DND-41 (cell line): Measurements from ENCODE around the gene TBC1D19.

Experiments
- ATAC-seq: fragments of 200-7000 bp; cut with Tn5 transposase; 3 replicates; pipeline ENCODE4 v1.9.1; 2021; ENCODE audit warnings: low read depth; ENCODE audit not compliant: insufficient read depth
- DNase-seq: peaks from one replicate; pipeline ENCODE4 v3.0.0-alpha.2; 2020
- H2AFZ ChIP-seq: 2 replicates; pipeline ENCODE4 v1.6.0; 2012; ENCODE audit warnings: low read depth, low read length
- H3K27ac ChIP-seq: 2 replicates; pipeline ENCODE4 v1.5.1; 2012; ENCODE audit warnings: low read length, inconsistent platforms
- H3K27me3 ChIP-seq: fragments of 200-600 bp; sonication (generic); 2 replicates; pipeline ENCODE4 v1.6.0; 2012; ENCODE audit warnings: low read length, mild to moderate bottlenecking, inconsistent platforms; ENCODE audit not compliant: insufficient read depth, poor library complexity
- H3K36me3 ChIP-seq: 2 replicates; pipeline ENCODE4 v1.5.1; 2012; ENCODE audit warnings: low read length, inconsistent platforms; ENCODE audit not compliant: insufficient read depth
- H3K4me1 ChIP-seq: 2 replicates; pipeline ENCODE4 v1.5.1; 2012; ENCODE audit warnings: mild to moderate bottlenecking, low read length; ENCODE audit not compliant: insufficient read depth
- H3K4me2 ChIP-seq: 2 replicates; pipeline ENCODE4 v1.6.0; 2012; ENCODE audit warnings: mild to moderate bottlenecking, moderate library complexity, low read length, inconsistent platforms; ENCODE audit not compliant: insufficient read depth
- H3K4me3 ChIP-seq, 2 experiments: fragments of 200-600 bp in 1 of 2; shearing (Covaris generic) in 1 of 2; 2 replicates each; pipeline ENCODE4 v1.5.1; 2012 to 2016; ENCODE audit warnings: inconsistent platforms in 2 of 2, low read length in 2 of 2, mild to moderate bottlenecking in 2 of 2, low read depth in 1 of 2, moderate library complexity in 1 of 2
- H3K79me2 ChIP-seq: 2 replicates; pipeline ENCODE4 v1.6.0; 2012; ENCODE audit warnings: low read length, inconsistent platforms; ENCODE audit not compliant: insufficient read depth
- H3K9ac ChIP-seq: 2 replicates; pipeline ENCODE4 v1.6.0; 2012; ENCODE audit warnings: low read depth, mild to moderate bottlenecking, inconsistent platforms, low read length, moderate library complexity
- H3K9me3 ChIP-seq: 2 replicates; pipeline ENCODE4 v1.5.1; 2012; ENCODE audit warnings: low read length, moderate library complexity, mild to moderate bottlenecking, inconsistent platforms; ENCODE audit not compliant: insufficient read depth, severe bottlenecking
- H4K20me1 ChIP-seq: 2 replicates; pipeline ENCODE4 v1.6.0; 2012; ENCODE audit warnings: low read length; ENCODE audit not compliant: insufficient read depth
- CTCF ChIP-seq: IDR thresholded peaks from 2 replicates; pipeline ENCODE4 v1.5.1; 2012; ENCODE audit warnings: borderline replicate concordance, low read length, moderate library complexity, mild to moderate bottlenecking; ENCODE audit not compliant: poor library complexity, severe bottlenecking; ENCODE audit errors: extremely low read depth
- EZH2 ChIP-seq: IDR thresholded peaks from 3 replicates; pipeline ENCODE4 v1.6.1; 2012; ENCODE audit warnings: borderline replicate concordance, low read depth, mild to moderate bottlenecking, moderate library complexity, low read length, inconsistent platforms; ENCODE audit not compliant: severe bottlenecking

TBC1D19 gene

DNA sequence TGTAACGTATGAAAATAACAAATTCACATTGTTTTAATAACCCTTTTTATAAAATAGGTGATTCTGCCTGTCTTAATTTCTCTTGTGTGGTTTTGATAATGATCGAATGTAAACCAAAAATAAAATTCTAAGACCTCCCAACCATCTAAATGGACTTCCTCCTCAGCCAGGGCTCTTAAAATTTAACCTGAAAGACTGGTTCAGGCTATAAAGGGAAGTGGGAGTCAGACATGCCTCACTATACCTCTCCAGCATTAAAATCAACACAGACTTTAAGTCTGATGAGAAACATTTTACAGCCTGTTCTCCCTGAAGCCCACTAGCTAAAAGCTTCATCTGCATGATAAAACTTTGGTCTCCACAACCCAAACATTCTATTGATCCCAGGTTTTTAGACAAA is 179.2 kb downstream of the TBC1D19 start:
- H3K79me2 ChIP-seq, result no peaks in the 10 kb centered on the region
- no peaks in the 10 kb centered on the region for H3K27me3 ChIP-seq
- no peaks in the 10 kb centered on the region for H3K9me3 ChIP-seq
- H4K20me1 ChIP-seq, result no peaks in the 10 kb centered on the region
- DNase-seq (no peak), ATAC-seq (no peak)
- H3K36me3 ChIP-seq, result no peaks in the 10 kb centered on the region
- no peak overlapping the region for H3K4me3 ChIP-seq
- no peak overlapping the region for H3K27ac ChIP-seq
- H3K9ac ChIP-seq, result no peak overlapping the region
- H3K4me1 ChIP-seq, result no peaks in the 10 kb centered on the region
- no peak overlapping the region for H3K4me2 ChIP-seq
- TF ChIP-seq CTCF, result no peak
- no peak for TF ChIP-seq EZH2
- H2AFZ ChIP-seq, result no peak overlapping the region

DNA sequence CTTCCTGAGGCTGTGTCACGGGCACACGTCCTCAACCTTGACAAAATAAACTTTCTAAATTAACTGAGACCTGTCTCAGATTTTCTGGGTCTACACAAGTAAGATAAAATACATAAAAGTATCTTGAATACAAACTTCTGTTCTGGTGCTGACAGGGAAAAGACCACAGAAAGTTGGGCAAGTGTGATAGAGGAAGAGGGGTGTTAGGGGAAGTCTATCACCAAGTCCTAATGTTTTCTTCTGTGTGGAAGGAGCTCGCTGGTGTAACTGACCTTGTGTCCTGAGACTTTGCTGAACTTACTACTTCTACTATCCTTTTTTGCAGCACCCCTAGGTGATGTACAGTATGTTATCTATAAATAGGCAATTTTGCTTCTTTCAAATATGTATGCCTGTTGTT is 179.8 kb downstream of the TBC1D19 start:
- H3K36me3 ChIP-seq, result no peaks in the 10 kb centered on the region
- H3K4me1 ChIP-seq, result no peaks in the 10 kb centered on the region
- H4K20me1 ChIP-seq, result no peaks in the 10 kb centered on the region
- TF ChIP-seq EZH2, result no peak
- TF ChIP-seq CTCF, result no peak
- H3K9me3 ChIP-seq, result no peaks in the 10 kb centered on the region
- no peak overlapping the region for H3K9ac ChIP-seq
- no peaks in the 10 kb centered on the region for H3K79me2 ChIP-seq
- no peak overlapping the region for H3K4me3 ChIP-seq
- no peak for DNase-seq
- H2AFZ ChIP-seq, result no peak overlapping the region
- no peak overlapping the region for H3K27ac ChIP-seq
- no peak overlapping the region for H3K4me2 ChIP-seq
- no peaks in the 10 kb centered on the region for H3K27me3 ChIP-seq
- ATAC-seq, result no peak

- Histone ChIP-seq H3K27ac (no peak overlapping the region), H3K27me3 (no peaks in the 10 kb centered on the region), H3K4me2 (no peak overlapping the region), H3K9ac (no peak overlapping the region), H3K36me3 (no peaks in the 10 kb centered on the region), H2AFZ (no peak overlapping the region), H3K79me2 (no peaks in the 10 kb centered on the region), H3K4me3 (no peak overlapping the region), H3K9me3 (no peaks in the 10 kb centered on the region), H3K4me1 (no peaks in the 10 kb centered on the region), H4K20me1 (no peaks in the 10 kb centered on the region)
- ATAC-seq (no peak), DNase-seq (no peak)
- TF ChIP-seq EZH2 (no peak), CTCF (no peak)
Measured at GRCh38 chr4:26764231-26764630, 180.3 kb downstream of the TBC1D19 start.

- Histone ChIP-seq H3K79me2 (no peaks in the 10 kb centered on the region), H3K27ac (no peak overlapping the region), H3K9ac (no peak overlapping the region), H3K9me3 (no peaks in the 10 kb centered on the region), H3K4me1 (no peaks in the 10 kb centered on the region), H2AFZ (no peak overlapping the region), H3K27me3 (no peaks in the 10 kb centered on the region), H3K4me3 (no peak overlapping the region), H4K20me1 (no peaks in the 10 kb centered on the region), H3K4me2 (no peak overlapping the region), H3K36me3 (no peaks in the 10 kb centered on the region)
- TF ChIP-seq CTCF (no peak), EZH2 (no peak)
- ATAC-seq, result no peak
- DNase-seq, result no peak
Measured at GRCh38 chr4:26765515-26765914, 181.6 kb downstream of the TBC1D19 start.
